GM18505 (cell line): ENCODE data around the gene TTLL5.

Experiments used
- ATAC-seq: cut with Tn5 transposase; IDR thresholded peaks from one replicate; pipeline ENCODE4 v1.9.1; 2021; ENCODE audit not compliant: unreplicated experiment
- POLR2A ChIP-seq: IDR thresholded peaks from 4 replicates; pipeline ENCODE4 v1.6.1; 2011; ENCODE audit warnings: borderline replicate concordance; ENCODE audit not compliant: insufficient read depth, insufficient read length; ENCODE audit errors: extremely low read depth

Gene TTLL5

GRCh38 chr14:75976826-75977581, 316.0 kb downstream of the TTLL5 start:
- TF ChIP-seq POLR2A: no peak
- ATAC-seq: no peak

GRCh38 chr14:75977582-75977943, 316.5 kb downstream of the TTLL5 start:
- TF ChIP-seq POLR2A: no peak
- no peak for ATAC-seq

- TF ChIP-seq POLR2A: no peak
- ATAC-seq: no peak
Measured at GRCh38 chr14:75978249-75978731, 317.2 kb downstream of the TTLL5 start.

- no peak for ATAC-seq
Measured at GRCh38 chr14:75979071-75979571, 318.1 kb downstream of the TTLL5 start.

GRCh38 chr14:75979648-75980565, 318.9 kb downstream of the TTLL5 start:
- no peak for ATAC-seq
- no peak for TF ChIP-seq POLR2A

More at GRCh38 chr14:75979071-75979571, 318.1 kb downstream of the TTLL5 start:
- no peak for TF ChIP-seq POLR2A

GRCh38 chr14:75980856-75981255, 319.8 kb downstream of the TTLL5 start:
- ATAC-seq: no peak
- TF ChIP-seq POLR2A: no peak

GRCh38 chr14:75981426-75982265, 320.6 kb downstream of the TTLL5 start, which contains the start of gene TGFB3:
Gene TGFB3 (minus strand): TSS chr14:75981995. CDS start chr14:75980893, 1,102 bp downstream.
- peak; percentile 36 for TF ChIP-seq POLR2A
- ATAC-seq: peak; percentile 38

GRCh38 chr14:75982266-75983018, 321.4 kb downstream of the TTLL5 start:
- peak; percentile 45 for ATAC-seq
- no peak for TF ChIP-seq POLR2A

- no peak for TF ChIP-seq POLR2A
- no peak for ATAC-seq
Measured at GRCh38 chr14:75983019-75983358, 321.9 kb downstream of the TTLL5 start.

- no peak for TF ChIP-seq POLR2A
Measured at GRCh38 chr14:75984674-75985073, 323.6 kb downstream of the TTLL5 start.

GRCh38 chr14:75985618-75986438, 324.8 kb downstream of the TTLL5 start, which contains the start of gene IFT43:
Gene IFT43 (plus strand): TSS chr14:75985763. CDS start chr14:75985787, 24 bp downstream.
- ATAC-seq: peak; percentile 70
- TF ChIP-seq POLR2A: no peak

More at GRCh38 chr14:75984674-75985073, 323.6 kb downstream of the TTLL5 start:
- no peak for ATAC-seq

GRCh38 chr14:75986439-75986765, 325.4 kb downstream of the TTLL5 start:
- no peak for ATAC-seq
- TF ChIP-seq POLR2A: no peak
